ENCODE results near the gene CDK5RAP3.
A peak's percentile ranks its signal among the peaks of the same experiment; 100 is the strongest.
"Not testable (repeated sequence)": the region's sequence is repeated elsewhere in the genome, so short reads cannot be mapped to it uniquely, and the experiment has no call there.

The CDK5RAP3 gene

DNA sequence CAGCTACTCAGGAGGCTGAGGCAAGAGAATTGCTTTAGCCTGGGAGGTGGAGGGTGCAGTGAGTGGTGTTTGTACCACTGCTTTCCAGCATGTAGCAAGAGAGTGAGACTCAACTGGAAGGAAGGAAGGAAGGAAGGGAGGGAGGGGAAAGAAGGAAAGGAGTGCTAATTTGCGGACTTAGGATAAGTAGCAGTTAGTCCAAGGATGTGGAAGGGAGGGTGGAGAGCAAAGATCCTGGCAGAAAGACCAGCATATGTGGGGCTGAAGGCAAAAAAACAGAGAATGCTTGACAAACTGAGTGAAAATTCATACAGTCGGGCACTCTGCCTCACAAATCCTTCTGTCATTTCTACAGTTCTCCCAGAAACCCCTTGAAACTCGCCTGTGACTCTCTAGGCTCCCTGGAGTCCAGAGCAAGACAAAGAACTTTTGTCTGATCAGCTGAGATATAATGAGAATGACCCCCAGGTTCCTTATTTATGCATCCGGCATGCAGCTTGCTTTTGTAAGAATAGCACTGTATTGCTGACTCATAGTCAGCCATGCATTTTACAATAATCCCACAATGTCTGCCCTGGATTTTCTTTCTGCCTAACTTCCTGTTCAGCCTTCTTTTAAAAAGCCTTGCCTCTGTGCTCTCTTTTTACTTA lies 31.5 kb downstream of the CDK5RAP3 start:
- DNase-seq, result peak; percentile 88

GRCh38 chr17:48002916-48003416 lies 32.1 kb downstream of the CDK5RAP3 start:
- DNase-seq, result peak; percentile 76

DNA sequence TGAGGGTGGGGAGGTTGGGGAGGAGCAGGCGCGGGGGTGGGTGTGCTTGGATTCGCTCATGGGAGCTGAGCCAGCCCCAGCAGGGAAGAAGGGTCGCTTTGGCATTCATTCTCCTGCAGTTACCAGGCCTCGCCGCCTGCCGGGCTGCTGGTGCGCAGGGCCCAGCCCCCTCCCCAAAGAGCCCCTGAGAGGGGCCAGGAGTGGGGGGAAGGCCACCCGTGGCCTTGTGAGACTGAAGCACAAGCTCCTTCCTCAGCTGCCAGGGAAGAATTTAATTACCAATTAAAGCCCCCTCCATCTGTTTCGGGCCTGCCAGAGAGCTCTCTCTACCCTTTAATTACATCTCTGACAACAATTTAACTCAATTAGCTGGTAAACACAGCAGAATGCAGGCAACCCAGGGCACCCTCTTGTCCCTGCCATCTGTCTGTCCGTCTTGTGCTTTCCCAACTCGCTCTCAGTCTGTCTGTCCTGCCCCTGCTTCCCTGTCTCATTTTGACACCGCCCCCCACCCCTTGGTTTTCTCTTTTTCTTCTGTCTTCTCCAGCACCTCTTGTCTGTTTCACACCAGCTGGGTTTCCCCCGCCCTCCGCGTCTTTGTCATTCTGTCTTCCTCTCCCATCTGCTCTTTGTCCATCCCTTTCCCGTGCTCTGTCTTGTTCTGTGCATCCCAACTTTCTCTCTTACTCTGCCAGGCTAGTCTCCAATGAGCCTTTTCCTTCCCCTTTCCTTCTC lies 32.7 kb downstream of the CDK5RAP3 start:
- DNase-seq, result peak; percentile 46

DNA sequence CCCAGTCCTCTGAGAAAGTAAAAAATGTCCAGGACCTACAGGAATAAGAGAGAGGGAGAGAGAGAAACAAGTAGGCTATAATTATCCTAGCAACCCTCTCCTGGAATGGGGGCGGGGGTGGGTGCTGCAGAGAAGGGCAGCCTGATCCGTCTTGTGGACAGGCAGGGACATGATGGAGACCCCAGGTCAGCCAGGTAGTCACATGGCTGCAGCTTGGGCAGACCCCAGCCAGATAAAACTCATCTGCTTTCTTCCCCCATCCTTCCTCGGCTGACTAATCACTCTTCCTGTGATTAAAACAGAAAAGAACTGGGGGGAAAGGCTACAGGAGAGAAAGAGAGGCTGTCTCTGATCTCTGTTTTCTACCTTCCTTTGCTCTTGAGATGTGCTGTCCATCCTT lies 34.1 kb downstream of the CDK5RAP3 start:
- no peak for DNase-seq

GRCh38 chr17:48006936-48007709 lies 36.2 kb downstream of the CDK5RAP3 start:
- DNase-seq, result no peak

DNA sequence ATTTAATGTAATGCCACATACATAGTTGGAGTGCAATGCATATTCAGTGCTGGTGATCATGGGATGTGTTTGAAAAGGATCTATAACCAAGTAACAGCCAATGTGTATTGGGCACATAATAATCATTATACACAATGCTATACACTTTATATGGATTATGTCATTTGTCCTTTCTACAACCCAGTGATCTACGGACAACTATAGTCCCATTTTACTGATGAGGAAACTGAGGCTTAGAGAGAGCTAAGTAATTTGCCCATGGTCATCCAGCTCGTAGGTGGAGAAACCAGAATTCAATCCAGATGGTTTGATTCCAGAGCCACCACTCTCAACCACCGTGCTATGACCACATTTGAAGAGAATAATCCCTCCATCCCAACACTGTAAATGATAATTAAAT lies 39.3 kb downstream of the CDK5RAP3 start:
- no peak for DNase-seq

- peak; percentile 74 for DNase-seq
Measured at GRCh38 chr17:48011405-48012150, 40.7 kb downstream of the CDK5RAP3 start.

DNA sequence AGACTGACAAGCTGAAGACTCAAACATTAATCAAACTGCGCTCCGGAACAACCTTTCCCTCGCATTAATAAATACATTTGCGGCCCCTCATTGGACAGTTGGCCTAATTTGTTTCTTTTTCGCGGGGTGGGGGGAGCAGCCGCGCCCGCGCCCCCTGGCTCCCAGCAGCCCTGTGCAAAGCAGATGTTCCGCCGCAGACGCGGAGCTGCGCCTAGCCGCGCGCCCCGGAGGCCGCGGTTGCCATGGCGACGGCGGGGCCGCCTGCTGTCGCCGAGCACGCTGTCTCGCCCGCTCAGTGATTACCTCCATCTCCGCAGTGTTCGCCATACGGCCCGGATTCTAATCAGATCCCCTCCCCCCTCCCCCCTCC lies 41.2 kb downstream of the CDK5RAP3 start:
- DNase-seq, result peak; percentile 47

DNA sequence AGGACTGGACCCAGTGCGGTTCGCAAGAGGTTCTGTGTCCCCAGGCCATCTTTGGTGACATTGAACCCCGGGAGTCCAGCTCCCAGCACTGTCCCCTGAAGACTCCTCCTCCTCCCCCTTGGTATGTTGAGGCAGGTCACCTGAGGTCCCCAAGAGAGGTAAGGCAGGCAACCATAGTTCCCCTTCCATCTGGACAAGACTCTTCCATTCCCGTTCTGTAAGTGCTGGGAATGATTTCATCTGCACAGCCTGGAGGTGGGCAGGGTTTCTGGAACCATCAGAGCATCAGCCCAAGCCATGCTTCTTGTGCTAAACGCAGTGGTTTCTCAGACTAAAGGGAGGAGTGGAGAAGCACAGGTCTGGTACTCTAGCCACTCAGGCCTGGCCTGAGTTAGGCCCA lies 41.7 kb downstream of the CDK5RAP3 start:
- DNase-seq, result no peak

- no peak for DNase-seq
Measured at GRCh38 chr17:48013876-48014594, 43.1 kb downstream of the CDK5RAP3 start.

- no peak for DNase-seq
Measured at GRCh38 chr17:48014595-48015111, 43.7 kb downstream of the CDK5RAP3 start.

GRCh38 chr17:48016112-48016511 lies 45.2 kb downstream of the CDK5RAP3 start:
- peak; percentile 39 for DNase-seq

DNA sequence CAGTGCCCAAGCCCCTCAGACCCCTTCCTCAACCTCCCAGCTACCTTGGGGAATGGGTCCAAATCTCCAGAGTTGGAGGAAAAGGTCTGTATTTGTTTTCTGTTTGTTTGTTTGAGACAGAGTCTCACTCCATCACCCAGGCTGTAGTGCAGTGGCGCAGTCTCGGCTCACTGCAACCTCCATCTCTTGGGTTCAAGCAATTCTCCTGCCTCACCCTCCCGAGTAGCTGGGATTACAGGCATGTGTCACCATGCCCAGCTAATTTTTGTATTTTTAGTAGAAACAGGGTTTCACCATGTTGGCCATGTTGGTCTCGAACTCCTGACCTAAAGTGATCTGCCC lies 46.9 kb downstream of the CDK5RAP3 start:
- DNase-seq, result not testable (repeated sequence)

GRCh38 chr17:48021934-48022333 lies 51.0 kb downstream of the CDK5RAP3 start:
- DNase-seq, result no peak

DNA sequence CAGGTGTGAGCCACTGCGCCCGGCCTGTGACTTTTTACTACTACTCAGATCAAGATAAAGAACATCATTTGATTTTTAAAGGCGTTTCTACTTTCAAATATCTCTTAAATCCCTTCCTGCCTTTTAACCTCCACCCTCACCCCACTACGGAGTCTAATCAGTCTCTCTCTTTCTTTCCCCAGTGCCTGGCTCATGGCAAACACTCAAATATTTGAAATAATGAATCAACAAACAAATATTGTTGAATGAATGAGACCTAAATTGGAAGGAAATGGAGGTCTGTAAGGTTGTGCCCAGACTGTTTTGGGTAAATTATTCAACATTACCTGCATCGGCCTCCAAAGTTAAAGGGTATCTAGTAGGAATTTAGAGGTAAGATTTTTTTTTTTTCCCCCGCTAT lies 52.0 kb downstream of the CDK5RAP3 start:
- DNase-seq, result no peak

DNA sequence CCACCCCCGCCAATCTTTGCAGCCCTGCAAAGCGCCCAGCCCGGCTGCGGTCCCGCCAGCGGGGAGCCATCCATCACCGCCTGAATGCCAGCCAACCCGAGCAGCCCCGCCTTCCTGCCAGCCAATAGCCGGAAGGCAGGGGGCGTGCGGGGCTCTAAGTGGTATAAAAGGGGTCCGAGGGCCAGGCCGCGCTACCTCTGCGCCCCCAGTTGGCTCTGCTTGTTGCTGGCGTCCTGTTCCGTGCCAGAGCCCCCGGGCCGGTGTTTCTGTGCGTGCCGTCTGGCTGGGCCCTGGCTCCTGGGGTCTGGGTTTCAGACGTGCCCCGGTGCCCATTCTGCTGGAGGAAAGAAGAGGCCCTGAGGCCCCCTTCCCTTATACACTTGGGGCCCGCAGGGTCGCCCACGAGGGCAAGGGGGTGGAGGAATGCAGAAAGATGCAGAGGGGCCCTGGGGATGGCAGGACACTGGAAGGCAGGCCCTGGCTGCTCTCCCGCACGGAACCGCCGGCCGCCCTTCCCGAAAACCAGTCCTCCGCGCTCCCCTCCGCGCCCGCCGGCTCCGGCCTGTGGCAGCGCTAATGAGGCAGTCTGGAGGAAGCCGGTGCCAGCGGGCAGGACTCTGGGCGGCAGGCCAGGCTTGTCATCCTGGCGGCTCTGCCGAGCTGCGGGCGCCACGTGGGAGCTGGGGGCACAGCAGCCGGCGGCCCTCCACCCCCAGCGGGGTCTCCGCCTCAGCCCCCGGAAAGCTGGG lies 52.7 kb downstream of the CDK5RAP3 start:
- peak; percentile 47 for DNase-seq

DNA sequence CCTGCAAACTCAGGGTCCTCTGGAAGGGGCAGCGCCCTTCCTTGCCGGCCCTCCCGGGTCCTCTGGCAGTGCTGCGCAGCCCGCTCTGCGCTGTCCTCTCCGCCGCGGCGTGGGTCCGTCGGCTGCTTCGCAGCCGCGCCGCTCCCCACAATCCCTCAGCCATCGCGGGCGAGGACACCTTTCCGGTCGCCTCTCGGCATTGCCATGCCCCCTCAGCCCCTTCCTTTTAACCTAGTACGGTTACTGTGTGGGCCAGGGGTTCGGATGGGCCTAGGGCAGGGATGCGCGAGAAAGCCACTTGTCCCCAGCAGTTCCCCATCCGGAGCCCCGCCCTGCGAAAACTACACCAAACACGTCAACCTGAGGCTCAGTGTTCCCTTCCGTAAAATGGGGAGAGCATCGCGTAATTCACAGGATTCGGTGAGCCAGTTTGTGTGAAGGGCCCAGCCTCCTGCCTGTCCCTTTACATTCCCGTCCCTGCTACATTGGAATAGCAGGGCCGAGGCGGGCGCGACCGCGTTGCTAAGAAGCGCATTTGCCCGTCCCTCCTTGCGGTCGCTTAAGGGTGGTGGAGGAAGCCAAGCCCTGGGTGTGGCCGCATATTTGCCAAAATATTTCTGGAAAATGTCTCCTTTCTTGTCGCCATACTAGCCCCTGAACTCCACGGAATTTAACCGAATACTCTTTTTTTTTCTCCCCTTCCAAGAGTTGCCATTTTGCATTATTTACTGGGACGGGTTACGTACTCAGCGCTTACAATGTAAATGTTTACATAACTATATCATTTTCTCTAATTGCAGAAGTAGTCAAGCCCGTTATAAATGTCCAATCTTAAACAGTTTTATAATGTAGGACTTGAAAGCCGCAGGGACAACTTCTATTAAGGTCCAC lies 53.5 kb downstream of the CDK5RAP3 start:
- peak; percentile 36 for DNase-seq

DNA sequence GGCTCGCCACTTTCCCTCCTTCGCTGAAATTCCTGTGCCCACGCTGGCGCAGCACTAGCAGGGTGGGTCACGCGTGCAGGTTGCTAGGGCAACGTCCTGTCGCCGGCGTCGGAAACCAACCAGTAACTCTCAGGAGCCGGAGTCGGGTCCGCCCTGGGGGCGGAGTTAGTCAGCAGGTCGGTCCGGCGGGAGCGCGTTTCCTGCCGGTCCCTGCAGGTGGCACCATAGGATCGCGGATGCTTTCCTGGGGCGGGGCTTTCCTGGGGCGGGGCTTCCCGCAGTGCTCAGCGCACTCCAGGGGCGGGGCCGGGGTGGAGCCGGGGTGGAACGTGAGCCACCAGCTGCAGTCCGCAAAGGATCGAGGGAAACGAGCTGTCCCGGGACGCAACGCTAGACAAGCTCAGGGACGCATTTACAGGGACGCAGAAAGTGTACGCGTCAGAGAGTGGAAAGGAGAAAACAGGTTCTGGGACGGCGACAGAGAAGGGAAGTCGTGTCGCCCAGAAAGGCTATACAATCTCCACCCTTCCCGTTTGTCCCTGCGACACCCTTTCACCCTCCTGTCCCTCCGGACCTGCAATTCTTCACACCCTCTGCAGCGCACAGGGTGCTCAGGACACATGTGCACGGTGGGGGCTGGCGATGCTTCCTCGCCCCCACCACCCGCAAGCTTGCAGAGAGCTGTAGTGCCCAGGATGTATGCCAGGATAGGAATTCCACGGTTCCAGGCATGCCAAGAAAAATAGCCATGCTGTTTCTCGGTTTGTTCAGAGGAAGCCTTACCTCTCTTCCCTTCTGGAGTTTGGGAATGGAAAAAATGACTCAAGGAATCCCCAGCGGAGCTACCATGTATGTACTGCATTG lies 54.4 kb downstream of the CDK5RAP3 start:
- DNase-seq, result peak; percentile 93

DNA sequence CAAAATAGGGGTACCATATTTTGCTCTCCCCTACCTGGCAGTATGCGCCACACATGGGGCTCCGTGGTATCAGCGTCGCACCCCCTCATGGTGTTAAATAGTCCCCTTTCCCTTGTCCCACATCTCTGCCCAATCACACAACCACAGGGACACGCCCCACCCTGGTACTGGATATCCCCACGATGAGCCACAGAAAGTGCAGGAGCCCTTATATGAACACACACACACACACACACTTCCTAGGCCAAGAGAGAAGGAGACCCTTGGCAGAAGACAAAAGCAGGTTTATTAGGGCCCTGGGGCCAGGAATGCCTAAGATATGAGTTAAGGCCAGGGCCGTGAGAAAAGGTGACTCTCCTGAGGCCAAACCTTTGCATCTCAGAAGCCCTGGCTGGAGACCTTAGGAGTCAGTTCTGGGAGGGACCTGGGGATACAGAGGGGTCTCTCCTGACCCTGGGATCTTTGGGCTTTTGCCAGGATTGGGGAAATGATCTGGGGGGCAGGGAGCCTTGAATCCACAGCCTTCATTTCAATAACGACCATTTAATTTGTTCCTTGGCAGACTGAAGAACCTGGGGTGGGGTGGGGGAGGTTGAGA lies 55.1 kb downstream of the CDK5RAP3 start:
- DNase-seq, result no peak

Measured in fibroblast of skin of right quadriceps (primary cell).